HG02798 (cell line): ENCODE measurements around the gene TOMM5.

Experiments used
- ATAC-seq: cut with Tn5 transposase; IDR thresholded peaks from one replicate; pipeline ENCODE4 v1.9.1; 2021; ENCODE audit warnings: mild to moderate bottlenecking; ENCODE audit not compliant: unreplicated experiment, poor library complexity

The TOMM5 gene

DNA sequence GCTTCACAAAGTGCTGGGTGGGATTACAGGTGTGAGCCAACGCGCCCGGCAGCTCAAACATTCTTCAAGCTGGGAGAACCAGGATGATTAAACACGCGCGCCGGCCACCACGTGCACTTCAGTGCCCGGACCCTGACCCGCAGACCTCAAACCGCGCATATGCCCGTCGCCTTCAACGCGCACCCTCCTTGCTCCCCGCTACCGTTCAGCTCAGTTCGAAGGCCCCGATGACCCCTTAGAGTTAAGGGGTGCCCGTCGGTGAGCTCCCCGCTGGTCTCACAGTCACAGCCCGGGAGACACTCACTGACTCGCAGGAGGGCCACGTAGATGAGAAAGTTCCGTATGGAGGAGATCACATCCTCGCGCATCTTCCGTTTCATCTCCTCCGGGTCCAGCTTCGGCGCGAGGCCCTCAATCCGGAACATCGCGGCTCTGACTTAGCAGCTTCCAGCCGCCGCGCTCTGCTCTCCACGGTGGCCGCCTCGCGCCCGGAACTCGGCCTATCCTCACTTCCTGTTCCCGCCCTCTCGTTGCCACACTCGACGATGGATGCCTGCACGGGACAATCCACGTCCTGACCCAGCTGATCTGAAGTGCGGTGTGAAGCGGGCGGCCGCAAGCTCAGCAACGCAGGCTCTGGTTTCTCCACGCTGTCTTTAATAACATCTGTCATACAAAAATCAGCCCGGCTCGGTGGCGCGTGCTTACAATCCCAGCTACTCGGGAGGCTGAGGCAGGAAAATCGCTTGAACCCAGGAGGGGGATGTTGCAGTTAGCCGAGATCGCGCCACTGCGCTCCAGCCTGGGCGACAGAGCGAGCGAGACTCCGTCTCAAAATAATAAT lies at the start of gene TOMM5:
Gene TOMM5, minus strand, starts transcription at position 490 of the 844 bp plus-strand sequence. Its CDS starts 65 bp downstream, at position 425.
- ATAC-seq = peak; percentile 90

- no peak for ATAC-seq
These were observed 48.9 kb upstream of the TOMM5 start for GRCh38 chr9:37641331-37641730.

GRCh38 chr9:37640246-37640645 lies 47.8 kb upstream of the TOMM5 start:
- no peak for ATAC-seq

DNA sequence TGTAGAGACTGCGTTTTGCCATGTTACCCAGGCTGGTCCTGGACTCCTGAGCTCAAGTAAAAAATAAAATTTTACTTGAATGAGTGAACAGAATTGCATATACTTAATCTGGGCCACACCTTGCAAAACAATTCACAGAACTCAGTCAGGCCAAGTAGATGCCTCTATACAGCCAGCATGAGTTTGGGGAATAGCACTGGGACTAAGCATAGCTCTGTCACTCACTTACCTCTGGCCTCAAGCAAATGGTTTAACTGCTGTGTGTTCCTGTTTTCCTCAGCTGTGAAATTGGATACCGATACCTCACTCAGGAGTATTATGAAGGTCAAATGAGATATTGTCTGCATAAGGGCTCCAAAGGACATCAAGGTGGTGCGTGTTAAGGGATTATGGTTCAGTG lies 47.4 kb upstream of the TOMM5 start:
- ATAC-seq = no peak

- ATAC-seq = no peak
These were observed 46.8 kb upstream of the TOMM5 start for GRCh38 chr9:37639109-37639762.

DNA sequence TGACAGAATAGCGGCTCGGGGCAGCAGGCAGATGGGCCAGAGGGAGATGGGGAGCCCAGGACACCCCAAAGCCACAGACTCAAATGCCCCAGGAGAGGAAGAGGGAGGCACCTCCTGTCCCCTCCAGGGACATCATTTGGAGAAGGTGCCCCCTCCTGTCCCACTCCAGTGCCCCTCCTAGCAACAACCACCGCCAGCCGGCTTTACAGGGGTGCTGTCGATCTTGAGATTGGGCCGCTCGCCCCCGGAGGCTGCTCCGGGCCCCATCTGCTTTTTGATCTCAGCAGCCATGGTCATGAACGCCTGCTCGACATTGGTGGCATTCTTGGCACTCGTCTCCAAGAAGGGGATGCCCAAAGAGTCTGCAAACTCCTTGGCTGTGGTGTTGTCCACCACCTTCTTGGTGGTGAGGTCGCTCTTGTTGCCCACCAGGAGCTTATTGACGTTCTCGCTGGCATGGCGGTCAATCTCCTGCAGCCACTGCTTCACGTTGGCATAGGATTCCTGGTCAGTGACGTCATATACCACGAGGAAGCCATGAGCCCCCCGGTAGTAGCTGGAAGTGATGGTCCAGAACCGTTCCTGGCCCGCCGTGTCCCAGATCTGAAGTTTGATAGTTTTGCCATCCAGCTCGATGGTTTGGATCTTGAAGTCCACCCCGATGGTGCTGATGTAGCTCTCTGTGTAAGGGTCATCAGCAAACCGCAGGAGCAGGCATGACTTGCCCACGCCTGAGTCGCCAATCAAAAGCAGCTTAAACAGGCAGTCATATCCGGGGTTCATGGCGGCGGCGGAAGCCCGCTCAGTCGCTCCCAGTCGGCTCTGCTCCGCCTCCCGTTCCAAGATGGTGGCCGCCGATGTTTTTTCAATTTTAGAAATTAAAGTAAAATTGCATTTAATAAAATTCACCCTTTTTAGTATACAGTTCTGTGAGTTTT lies 44.4 kb upstream of the TOMM5 start:
- no peak for ATAC-seq

DNA sequence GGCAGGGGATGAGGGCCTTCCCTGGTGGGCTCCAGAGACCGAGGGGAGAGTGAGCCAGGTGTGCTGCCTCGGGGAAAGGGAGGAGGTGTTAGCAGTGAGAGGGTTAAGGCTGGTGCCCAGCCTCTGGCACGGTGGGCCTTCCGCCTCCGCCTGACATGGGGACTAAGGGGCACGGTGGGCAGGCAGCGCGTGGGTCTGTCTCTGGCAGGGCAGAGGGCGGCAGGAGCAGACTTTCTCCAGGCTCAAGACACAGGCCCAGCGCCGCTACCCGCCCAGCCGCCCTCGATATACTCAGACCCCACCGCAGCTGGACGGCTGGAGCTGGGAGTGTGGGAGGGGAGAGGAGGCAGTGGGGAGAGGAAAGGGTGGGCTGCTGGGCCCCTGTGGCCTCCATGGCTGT lies 43.4 kb upstream of the TOMM5 start:
- ATAC-seq = no peak

GRCh38 chr9:37632479-37632878 lies 40.1 kb upstream of the TOMM5 start:
- ATAC-seq = no peak

DNA sequence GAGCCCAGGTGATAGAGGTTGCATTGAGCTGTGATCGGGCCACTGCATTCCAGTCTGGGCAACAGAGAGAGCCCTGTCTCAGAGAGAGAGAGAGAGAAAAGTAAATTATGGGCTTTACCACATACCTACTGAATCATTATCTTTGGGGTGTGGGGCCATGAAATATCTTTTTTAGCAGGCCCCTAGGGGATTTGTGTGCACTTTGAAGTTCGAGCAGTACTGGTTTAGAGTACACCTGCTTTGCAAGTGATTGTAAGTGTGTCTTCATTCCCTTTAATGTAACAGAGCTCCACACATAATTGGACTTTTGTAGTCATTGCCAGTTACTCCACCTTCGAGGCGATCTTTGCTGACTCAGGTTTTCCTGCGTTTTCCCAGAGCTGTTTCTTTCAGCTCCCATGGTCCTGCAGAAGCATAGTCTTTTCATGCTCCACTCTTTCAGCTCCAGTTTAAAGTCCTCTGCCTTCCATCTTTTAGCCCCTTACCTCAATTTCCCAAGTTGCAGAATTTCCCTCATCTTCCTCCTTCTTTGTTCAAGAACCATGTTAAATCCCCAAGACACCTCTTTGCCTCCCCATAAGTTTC lies 34.4 kb upstream of the TOMM5 start:
- ATAC-seq = no peak

DNA sequence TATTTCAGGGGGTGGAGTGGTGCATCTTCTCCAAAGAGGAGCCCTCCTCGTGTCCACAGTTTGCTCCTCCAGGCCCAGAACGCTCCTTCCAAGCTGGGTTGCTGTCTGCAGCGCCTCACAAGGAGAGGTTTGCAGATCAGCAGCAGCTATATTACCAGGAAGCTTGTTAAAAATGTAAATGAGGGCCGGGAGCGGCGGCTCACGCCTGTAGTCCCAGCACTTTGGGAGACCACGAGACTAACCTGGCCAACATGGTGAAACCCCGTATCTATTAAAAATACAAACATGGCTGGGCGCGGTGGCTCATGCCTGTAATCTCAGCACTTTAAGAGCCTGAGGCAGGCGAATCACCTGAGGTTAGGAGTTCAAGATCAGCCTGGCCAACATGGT lies 33.4 kb upstream of the TOMM5 start:
- ATAC-seq = no peak

DNA sequence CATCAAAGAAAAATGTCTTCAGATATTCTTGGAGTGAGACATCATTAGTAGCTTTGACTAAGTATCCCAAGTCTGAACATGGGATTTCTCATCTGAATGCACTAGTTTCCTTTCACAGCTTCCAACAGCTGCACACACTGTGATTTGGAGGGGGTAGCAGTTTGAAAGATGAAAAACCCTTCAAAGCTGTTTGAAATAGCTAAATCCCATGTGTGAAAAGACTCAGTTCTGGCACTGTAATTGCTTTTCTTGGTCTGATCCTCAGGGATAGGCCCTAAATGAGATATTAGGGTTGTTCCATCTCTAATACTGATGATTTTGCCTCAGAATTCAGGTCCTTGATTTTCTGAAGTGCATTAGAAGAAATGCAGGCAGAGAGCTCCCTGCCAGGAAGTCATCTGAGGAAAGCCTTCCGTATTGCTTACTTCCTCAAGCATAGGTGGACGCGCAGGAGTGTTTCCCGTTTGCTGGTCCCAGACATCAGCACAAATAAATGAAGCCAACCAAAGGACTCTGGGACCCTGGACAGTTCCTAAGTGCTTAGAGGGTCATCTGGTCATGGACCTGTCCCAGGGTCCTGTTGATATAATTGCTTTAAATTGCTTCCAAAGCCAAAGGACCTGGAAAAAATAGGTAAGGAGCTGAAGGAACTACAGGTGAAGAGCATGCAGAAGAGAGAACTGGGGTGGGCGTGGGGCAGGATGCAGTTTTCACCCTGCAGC lies 32.8 kb upstream of the TOMM5 start:
- ATAC-seq = no peak

DNA sequence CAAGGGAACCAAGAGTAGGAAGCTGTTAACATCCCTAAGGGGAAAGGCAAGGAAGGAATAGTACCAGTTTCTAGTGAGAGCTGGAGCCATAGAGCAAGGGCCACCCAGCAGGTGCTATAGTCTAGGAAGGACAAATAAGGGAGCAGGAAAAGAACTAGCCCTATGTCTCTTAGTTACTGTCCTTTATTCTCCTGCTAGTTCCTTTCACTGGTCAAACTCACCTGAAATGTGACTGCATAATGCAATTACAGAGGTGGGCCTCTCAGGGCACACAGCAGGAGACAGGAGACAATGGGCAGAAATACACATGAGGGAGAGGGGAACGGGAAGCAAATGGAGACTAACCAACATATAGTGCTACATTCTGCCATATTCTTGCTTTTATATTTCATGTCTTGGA lies 31.7 kb upstream of the TOMM5 start:
- ATAC-seq = no peak

DNA sequence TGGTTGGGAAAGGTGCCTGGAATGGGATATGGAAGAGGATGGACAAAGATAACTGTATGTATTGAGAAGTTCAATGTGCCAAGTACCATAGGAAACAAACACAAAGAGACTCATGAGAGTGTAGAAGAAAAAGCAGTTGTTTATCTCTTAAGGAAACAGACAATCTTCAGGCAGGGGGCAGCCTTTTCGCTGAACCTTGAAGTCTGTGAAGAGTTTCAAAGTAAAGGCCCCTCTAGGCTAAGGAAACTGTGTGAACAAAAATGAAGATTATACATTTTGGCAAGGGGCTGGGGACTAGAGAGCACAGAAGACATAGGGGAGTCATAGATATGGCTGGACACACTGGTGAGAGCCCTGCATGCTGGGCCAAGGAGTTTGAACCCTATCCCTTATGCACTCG lies 30.9 kb upstream of the TOMM5 start:
- no peak for ATAC-seq

GRCh38 chr9:37622462-37622861 lies 30.1 kb upstream of the TOMM5 start:
- no peak for ATAC-seq

DNA sequence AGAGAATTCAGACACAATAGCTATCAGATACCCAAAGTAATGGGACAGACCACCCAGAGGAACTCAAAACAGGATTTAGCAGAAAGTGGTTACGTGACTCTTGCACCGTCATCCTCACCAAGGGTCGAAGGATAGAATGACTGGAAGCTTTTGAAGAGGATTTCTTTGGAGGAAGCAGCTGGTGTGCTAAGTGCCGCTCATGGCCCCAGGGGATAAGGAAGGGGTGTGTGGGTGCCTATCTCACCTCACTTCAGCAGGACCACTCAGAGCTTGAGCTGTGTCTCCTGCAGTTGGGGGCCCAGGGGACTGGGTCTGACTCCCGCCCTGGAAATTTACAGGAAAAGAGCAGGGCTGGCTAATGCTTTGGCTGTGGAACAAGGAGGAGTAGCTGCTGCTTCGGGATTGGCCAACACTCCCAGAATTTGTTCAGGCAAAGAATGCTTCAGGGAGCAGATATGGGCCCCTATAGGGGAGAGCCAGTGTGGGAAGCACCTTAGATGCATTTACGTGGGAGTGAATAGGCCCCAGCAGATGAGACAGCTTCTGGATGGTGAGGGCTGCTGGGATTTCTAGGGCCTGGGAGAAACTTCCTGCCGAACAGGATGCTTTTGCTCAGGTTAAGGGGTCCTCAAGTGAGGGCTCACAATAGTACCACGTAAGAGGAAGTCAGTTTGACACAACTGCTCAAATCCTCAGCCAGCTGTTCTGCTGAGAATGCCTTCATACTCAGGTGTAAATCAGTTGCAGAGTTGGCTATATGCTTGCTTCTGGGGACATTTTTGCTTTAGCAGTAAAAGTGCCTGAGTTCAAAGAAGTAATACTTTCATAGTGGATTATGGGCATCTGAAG lies 29.1 kb upstream of the TOMM5 start:
- no peak for ATAC-seq

GRCh38 chr9:37620396-37620795 lies 28.0 kb upstream of the TOMM5 start:
- no peak for ATAC-seq

DNA sequence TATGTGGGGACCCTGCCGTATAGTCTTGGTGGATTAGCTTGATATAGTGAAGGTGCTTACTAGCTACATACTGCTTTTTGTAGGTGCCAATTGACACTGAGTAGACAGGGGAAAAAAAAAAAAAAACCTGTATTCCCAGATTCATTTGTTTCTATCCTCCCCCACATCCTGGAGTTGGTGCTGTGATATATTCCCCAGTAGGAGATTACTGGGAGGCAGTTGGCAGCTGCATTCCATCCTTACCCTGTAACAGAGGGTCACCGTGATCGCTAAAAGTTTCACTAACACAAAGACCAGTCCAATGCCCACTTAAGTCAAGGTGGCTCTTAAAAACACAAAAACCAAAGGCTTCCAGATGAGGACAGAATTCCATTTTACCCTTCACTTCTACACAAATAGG lies 27.4 kb upstream of the TOMM5 start:
- ATAC-seq = no peak

DNA sequence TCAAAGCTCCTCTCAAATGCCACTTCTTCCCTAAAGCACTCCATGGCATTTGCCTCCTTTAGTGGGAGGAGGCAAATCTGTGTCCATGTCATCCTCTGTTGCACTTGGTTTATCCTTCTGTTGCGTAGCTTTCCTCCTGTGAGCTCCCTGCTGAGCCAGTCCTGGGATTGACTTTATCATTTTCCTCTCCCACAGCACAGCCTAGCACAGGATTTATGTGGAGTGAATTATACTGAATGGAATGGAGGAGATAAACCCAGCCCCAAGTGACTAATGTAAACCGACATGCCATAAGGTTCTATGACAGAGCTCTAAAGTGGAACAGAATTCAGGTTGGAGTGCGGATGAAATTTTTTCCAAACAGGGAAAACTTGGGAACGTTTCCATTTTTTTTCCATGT lies 26.4 kb upstream of the TOMM5 start:
- ATAC-seq = no peak

GRCh38 chr9:37617832-37618231 lies 25.4 kb upstream of the TOMM5 start:
- ATAC-seq = no peak
